ENCODE results near the gene USP22.
"Not testable (repeated sequence)": the region's sequence is repeated elsewhere in the genome, so short reads cannot be mapped to it uniquely, and the experiment has no call there.

DNA sequence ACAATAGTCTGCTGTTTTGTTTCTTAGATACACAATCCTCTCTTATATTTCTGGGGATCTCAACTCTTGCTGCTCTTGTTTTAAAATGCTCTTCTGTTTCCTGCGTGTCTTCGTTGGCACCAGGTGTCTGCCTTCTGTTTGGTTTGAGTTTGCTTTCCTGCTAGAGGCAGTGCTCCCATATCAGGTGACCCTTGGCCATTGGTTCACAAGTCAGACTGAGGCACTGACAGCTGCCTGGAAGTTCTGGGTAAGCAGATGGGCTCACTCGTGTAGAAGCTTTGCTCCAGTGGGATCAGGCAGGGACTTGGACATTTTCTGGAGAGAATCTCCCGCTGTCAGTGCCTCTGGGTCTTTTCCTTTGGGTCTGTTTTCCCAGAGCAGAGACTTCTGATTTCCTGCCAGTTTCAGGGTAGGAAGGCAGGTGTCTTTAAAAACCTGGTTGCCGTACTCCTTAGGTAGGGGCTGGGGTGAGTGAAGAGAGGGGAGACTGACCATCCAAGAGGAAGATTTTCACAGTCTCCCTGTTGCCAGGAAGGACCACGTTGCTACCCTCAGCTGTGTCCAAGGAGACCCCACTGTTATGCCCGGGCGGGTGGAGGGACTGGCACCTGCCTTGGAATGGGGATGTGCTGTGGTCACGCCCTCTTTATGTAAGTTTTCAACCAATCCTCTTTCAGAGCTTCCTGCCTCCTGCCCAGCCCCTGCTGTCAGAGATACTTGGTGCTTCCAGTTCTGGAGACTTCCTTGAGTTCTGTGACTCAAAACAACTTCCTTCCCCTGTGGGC lies 63.6 kb downstream of the USP22 start:
- TF ChIP-seq, protein P1, sequence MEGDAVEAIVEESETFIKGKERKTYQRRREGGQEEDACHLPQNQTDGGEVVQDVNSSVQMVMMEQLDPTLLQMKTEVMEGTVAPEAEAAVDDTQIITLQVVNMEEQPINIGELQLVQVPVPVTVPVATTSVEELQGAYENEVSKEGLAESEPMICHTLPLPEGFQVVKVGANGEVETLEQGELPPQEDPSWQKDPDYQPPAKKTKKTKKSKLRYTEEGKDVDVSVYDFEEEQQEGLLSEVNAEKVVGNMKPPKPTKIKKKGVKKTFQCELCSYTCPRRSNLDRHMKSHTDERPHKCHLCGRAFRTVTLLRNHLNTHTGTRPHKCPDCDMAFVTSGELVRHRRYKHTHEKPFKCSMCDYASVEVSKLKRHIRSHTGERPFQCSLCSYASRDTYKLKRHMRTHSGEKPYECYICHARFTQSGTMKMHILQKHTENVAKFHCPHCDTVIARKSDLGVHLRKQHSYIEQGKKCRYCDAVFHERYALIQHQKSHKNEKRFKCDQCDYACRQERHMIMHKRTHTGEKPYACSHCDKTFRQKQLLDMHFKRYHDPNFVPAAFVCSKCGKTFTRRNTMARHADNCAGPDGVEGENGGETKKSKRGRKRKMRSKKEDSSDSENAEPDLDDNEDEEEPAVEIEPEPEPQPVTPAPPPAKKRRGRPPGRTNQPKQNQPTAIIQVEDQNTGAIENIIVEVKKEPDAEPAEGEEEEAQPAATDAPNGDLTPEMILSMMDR (conservative IDR thresholded peaks at IDR 0.05), result not testable (repeated sequence)
- TF ChIP-seq ZFX (IDR thresholded peaks at IDR 0.05), result not testable (repeated sequence)

Data from C4-2B (cell line).